GM23338 (cell line): ENCODE data around the gene FAT1. TPM values are rescaled to one million over a fixed set of nuclear protein-coding genes. Genes with fewer than 3 reads are reported as not detected.

Experiments
- ATAC-seq: fragments of 200-7000 bp; cut with Tn5 transposase; 3 replicates; pipeline ENCODE4 v1.9.1; 2020
- DNase-seq: peaks from one replicate; pipeline ENCODE4 v3.0.0-alpha.2; 2015; ENCODE audit warnings: low spot score
- H2AFZ ChIP-seq: fragments of 200-600 bp; sonication (generic); 2 replicates; pipeline ENCODE4 v1.8.0; 2016; ENCODE audit warnings: antibody characterized with exemption, mild to moderate bottlenecking, moderate library complexity
- H3F3A ChIP-seq: fragments of 200-600 bp; sonication (generic); replicated peaks from 2 replicates; pipeline ENCODE4 v1.8.0; 2017; ENCODE audit warnings: antibody characterized with exemption, mixed run types, low read depth
- H3K27ac ChIP-seq: fragments of 200-600 bp; sonication (generic); 2 replicates; pipeline ENCODE4 v1.6.1; 2016; ENCODE audit warnings: low read depth
- H3K27me3 ChIP-seq: fragments of 200-600 bp; sonication (generic); 2 replicates; pipeline ENCODE4 v1.8.0; 2016; ENCODE audit warnings: mild to moderate bottlenecking, mixed run types, moderate library complexity; ENCODE audit not compliant: insufficient read depth
- H3K36me3 ChIP-seq: fragments of 200-600 bp; sonication (generic); 2 replicates; pipeline ENCODE4 v1.8.0; 2016; ENCODE audit warnings: mild to moderate bottlenecking; ENCODE audit not compliant: insufficient read depth
- H3K4me1 ChIP-seq: fragments of 200-600 bp; sonication (generic); 2 replicates; pipeline ENCODE4 v1.8.0; 2016; ENCODE audit warnings: mild to moderate bottlenecking, moderate library complexity; ENCODE audit not compliant: insufficient read depth
- H3K4me2 ChIP-seq: fragments of 200-600 bp; sonication (generic); 2 replicates; pipeline ENCODE4 v1.7.1; 2017; ENCODE audit warnings: mixed run types
- H3K4me3 ChIP-seq: fragments of 200-600 bp; sonication (generic); 2 replicates; pipeline ENCODE4 v1.6.1; 2016; ENCODE audit warnings: mixed run types
- H3K79me2 ChIP-seq: fragments of 200-600 bp; sonication (generic); replicated peaks from 2 replicates; pipeline ENCODE4 v1.8.0; 2017; ENCODE audit warnings: mild to moderate bottlenecking; ENCODE audit not compliant: insufficient read depth
- H3K9me2 ChIP-seq: fragments of 200-600 bp; sonication (generic); 2 replicates; pipeline ENCODE4 v1.8.0; 2017; ENCODE audit not compliant: insufficient read depth
- H4K20me1 ChIP-seq: fragments of 200-600 bp; sonication (generic); replicated peaks from 2 replicates; pipeline ENCODE4 v1.8.0; 2017; ENCODE audit warnings: mild to moderate bottlenecking; ENCODE audit not compliant: insufficient read depth
- H3K27ac Mint-ChIP-seq: 2 replicates; pipeline ENCODE4 v1.8.0; 2020; ENCODE audit warnings: inconsistent platforms, mild to moderate bottlenecking, moderate library complexity, mixed read lengths
- H3K27me3 Mint-ChIP-seq: 3 replicates; pipeline ENCODE4 v1.8.0; 2022; ENCODE audit warnings: low read depth, mild to moderate bottlenecking, moderate library complexity, mixed read lengths, inconsistent platforms; ENCODE audit not compliant: insufficient read depth, poor library complexity
- H3K36me3 Mint-ChIP-seq: 3 replicates; pipeline ENCODE4 v1.8.0; 2021; ENCODE audit warnings: low read depth, mild to moderate bottlenecking, inconsistent platforms, moderate library complexity, mixed read lengths
- H3K4me1 Mint-ChIP-seq: 3 replicates; pipeline ENCODE4 v1.8.0; 2020; ENCODE audit warnings: mild to moderate bottlenecking, inconsistent platforms, mixed read lengths
- H3K4me3 Mint-ChIP-seq: 3 replicates; pipeline ENCODE4 v1.8.0; 2021; ENCODE audit warnings: moderate library complexity, mild to moderate bottlenecking, inconsistent platforms, mixed read lengths
- H3K9me3 Mint-ChIP-seq: 3 replicates; pipeline ENCODE4 v1.8.0; 2020; ENCODE audit warnings: moderate library complexity, mild to moderate bottlenecking, inconsistent platforms, mixed read lengths
- CTCF ChIP-seq, 2 experiments: fragments of 200-600 bp in 1 of 2; sonication (generic) in 1 of 2; conservative IDR thresholded peaks; 2 replicates each; pipeline versions ENCODE4 v1.5.1 to v1.6.1; 2016 to 2017; ENCODE audit warnings: antibody characterized with exemption in 2 of 2, low read depth in 2 of 2, mild to moderate bottlenecking in 2 of 2, moderate library complexity in 1 of 2
- REST ChIP-seq: IDR thresholded peaks from one replicate; pipeline ENCODE4 v1.6.1; 2018; ENCODE audit warnings: antibody characterized with exemption; ENCODE audit not compliant: unreplicated experiment
- polyA plus RNA-seq: library from polyadenylated mRNA; unstranded; fragments of >200 nt; fragmentation: Nextera tagmentation; extraction: Ambion mirVana; gene quantifications from 2 replicates; pipeline ENCODE4 v1.2.1, GENCODE V29; 2016
- total RNA-seq: library from RNA; depleted of rRNA; stranded (reverse); fragments of >200 nt; shearing (Covaris generic); gene quantifications from 2 replicates; pipeline ENCODE4 v1.2.3, GENCODE V29; 2014

Gene FAT1
- total and polyA plus RNA-seq, 2 experiments from 2014 or later: 37.6 to 137 TPM

- H3K4me1 ChIP-seq: no peaks in the 10 kb centered on the region
- H3K27ac ChIP-seq: no peak overlapping the region
- H4K20me1 ChIP-seq: no peaks in the 10 kb centered on the region
- peak overlapping the region; percentile 63 for H3K4me3 ChIP-seq
- H3K36me3 ChIP-seq: no peaks in the 10 kb centered on the region
- peak; percentile 76 for DNase-seq
- H3K9me2 ChIP-seq: no peaks in the 10 kb centered on the region
- H3F3A ChIP-seq: no peaks in the 10 kb centered on the region
- H3K4me3 Mint-ChIP-seq: peak overlapping the region; percentile 78
- H3K27me3 Mint-ChIP-seq: peaks cover 6% of the 10 kb centered on the region
- H3K27ac Mint-ChIP-seq: no peak overlapping the region
- H3K79me2 ChIP-seq: no peaks in the 10 kb centered on the region
- ATAC-seq: peak; percentile 76
- TF ChIP-seq REST (no peak), CTCF (conservative IDR thresholded peaks at IDR 0.05; ENCODE audit: low read depth in 2 of 2) (peak; percentile 8 to 41; a peak in 2 of 4 replicates)
- H3K27me3 ChIP-seq: peaks cover 18% of the 10 kb centered on the region
- no peaks in the 10 kb centered on the region for H3K36me3 Mint-ChIP-seq
- H3K4me2 ChIP-seq: peak overlapping the region; percentile 88
- H2AFZ ChIP-seq: peak overlapping the region; percentile 99
- H3K4me1 Mint-ChIP-seq: peaks cover 8% of the 10 kb centered on the region
- H3K9me3 Mint-ChIP-seq: no peaks in the 10 kb centered on the region
These were observed 169.1 kb downstream of the FAT1 start for GRCh38 chr4:186554539-186554913.

GRCh38 chr4:186553717-186554116 lies 169.9 kb downstream of the FAT1 start:
- Histone ChIP-seq H3K4me3 (no peak overlapping the region), H4K20me1 (no peaks in the 10 kb centered on the region), H3K36me3 (no peaks in the 10 kb centered on the region), H2AFZ (no peak overlapping the region; the same call in 1 of the 2 replicates), H3K79me2 (no peaks in the 10 kb centered on the region), H3F3A (no peaks in the 10 kb centered on the region), H3K4me2 (peak overlapping the region; percentile 88; the same call in 1 of the 2 replicates), H3K9me2 (no peaks in the 10 kb centered on the region), H3K4me1 (no peaks in the 10 kb centered on the region), H3K27me3 (peaks cover 18% of the 10 kb centered on the region), H3K27ac (no peak overlapping the region)
- H3K9me3 Mint-ChIP-seq: no peaks in the 10 kb centered on the region
- TF ChIP-seq CTCF (conservative IDR thresholded peaks at IDR 0.05; ENCODE audit: low read depth in 2 of 2) (peak; percentile 9 to 32; a peak in 1 of 4 replicates), REST (no peak)
- H3K27me3 Mint-ChIP-seq: peaks cover 6% of the 10 kb centered on the region
- H3K4me1 Mint-ChIP-seq: peaks cover 8% of the 10 kb centered on the region
- H3K27ac Mint-ChIP-seq: no peak overlapping the region
- no peaks in the 10 kb centered on the region for H3K36me3 Mint-ChIP-seq
- peak; percentile 63 for DNase-seq
- 0 out of 3 replicates have a peak overlapping the region, but pooled peaks have one; percentile 16 for H3K4me3 Mint-ChIP-seq
- ATAC-seq: peak; percentile 74
